Stimulated activated CD4-positive, alpha-beta T cell treated with anti-CD3 and anti-CD28 coated beads, Interleukin-1b, Interleukin-23, amount 100 ng/mL, for 48 hours (primary cell): ENCODE measurements around the gene CCDC121.
A peak's percentile ranks its signal among the peaks of the same experiment; 100 is the strongest.

ENCODE experiments used
- DNase-seq: peaks from one replicate; pipeline ENCODE4 v3.0.0-alpha.2; 2020

Gene CCDC121

GRCh38 chr2:27628767-27629709 is at the start of gene CCDC121, which contains the start of gene GPN1:
TSS of gene CCDC121 (minus strand) at chr2:27629012. CDS start at chr2:27627799, 1,213 bp downstream.
TSS of gene GPN1 (plus strand) at chr2:27629050. CDS start at chr2:27629059, 9 bp downstream.
- DNase-seq = peak; percentile 96

GRCh38 chr2:27672723-27673486 is 44.1 kb upstream of the CCDC121 start:
- no peak for DNase-seq

GRCh38 chr2:27671235-27671634 is 42.4 kb upstream of the CCDC121 start:
- no peak for DNase-seq

GRCh38 chr2:27667446-27667845 is 38.6 kb upstream of the CCDC121 start:
- no peak for DNase-seq

- no peak for DNase-seq
These were observed 36.0 kb upstream of the CCDC121 start for GRCh38 chr2:27664622-27665363.

GRCh38 chr2:27664154-27664574 is 35.4 kb upstream of the CCDC121 start:
- DNase-seq = peak; percentile 11

GRCh38 chr2:27663285-27664153 is 34.7 kb upstream of the CCDC121 start, which contains the start of the genes SLC4A1AP and SUPT7L:
TSS of gene SLC4A1AP (plus strand) at chr2:27663889. CDS start at chr2:27663915, 26 bp downstream.
TSS of gene SUPT7L (minus strand) at chr2:27663614. CDS start at chr2:27662192, 1,422 bp downstream.
- DNase-seq = peak; percentile 71

GRCh38 chr2:27661371-27661770 is 32.6 kb upstream of the CCDC121 start:
- no peak for DNase-seq

- no peak for DNase-seq
These were observed 26.5 kb upstream of the CCDC121 start for GRCh38 chr2:27655155-27655951.

- no peak for DNase-seq
These were observed 24.6 kb upstream of the CCDC121 start for GRCh38 chr2:27653397-27653796.

- no peak for DNase-seq
These were observed 24.0 kb upstream of the CCDC121 start for GRCh38 chr2:27652790-27653189.

- no peak for DNase-seq
These were observed 23.5 kb upstream of the CCDC121 start for GRCh38 chr2:27652341-27652740.

GRCh38 chr2:27651056-27651455 is 22.2 kb upstream of the CCDC121 start:
- DNase-seq = no peak

GRCh38 chr2:27647737-27648136 is 18.9 kb upstream of the CCDC121 start:
- DNase-seq = no peak

- DNase-seq = no peak
These were observed 18.5 kb upstream of the CCDC121 start for GRCh38 chr2:27647289-27647688.

- DNase-seq = no peak
These were observed 16.4 kb upstream of the CCDC121 start for GRCh38 chr2:27645197-27645596.

GRCh38 chr2:27640722-27641245 is 12.0 kb upstream of the CCDC121 start:
- no peak for DNase-seq

GRCh38 chr2:27638709-27639108 is 9.9 kb upstream of the CCDC121 start:
- DNase-seq = peak; percentile 50

GRCh38 chr2:27638037-27638637 is 9.3 kb upstream of the CCDC121 start:
- no peak for DNase-seq

- no peak for DNase-seq
These were observed 8.0 kb upstream of the CCDC121 start for GRCh38 chr2:27636766-27637165.
